Fibroblast of lung (primary cell): ENCODE results near the gene PCDHGC4. TPM values are rescaled to one million over a fixed set of nuclear protein-coding genes. Genes with fewer than 3 reads are reported as not detected.

Experiments used
- DNase-seq, 2 donors: peaks; one replicate each; pipeline versions ENCODE4 v3.0.0 to v3.0.0-alpha.2; 2010; ENCODE audit warnings: low read depth in 2 of 2
- H2AFZ ChIP-seq: 2 replicates; pipeline ENCODE4 v1.5.1; 2012; ENCODE audit warnings: low read length, control low read depth, inconsistent platforms
- H3K27ac ChIP-seq: 2 replicates; pipeline ENCODE4 v1.5.1; 2011; ENCODE audit warnings: low read length, control low read depth; ENCODE audit not compliant: insufficient read depth
- H3K27me3 ChIP-seq: 2 replicates; pipeline ENCODE4 v1.5.1; 2011; ENCODE audit warnings: mild to moderate bottlenecking, low read length; ENCODE audit not compliant: control insufficient read depth, insufficient read depth
- H3K36me3 ChIP-seq: 2 replicates; pipeline ENCODE4 v1.5.1; 2011; ENCODE audit warnings: low read length; ENCODE audit not compliant: control insufficient read depth, insufficient read depth
- H3K4me1 ChIP-seq: 2 replicates; pipeline ENCODE4 v1.5.1; 2011; ENCODE audit warnings: low read length; ENCODE audit not compliant: control insufficient read depth, insufficient read depth; ENCODE audit errors: extremely low read depth
- H3K4me2 ChIP-seq: 2 replicates; pipeline ENCODE4 v1.5.1; 2011; ENCODE audit warnings: low read length, control low read depth; ENCODE audit not compliant: insufficient read depth; ENCODE audit errors: extremely low read depth
- H3K4me3 ChIP-seq, 4 experiments: fragments of 200-600 bp in 1 of 4; sonication (generic) in 1 of 4; replicated peaks in 1 of 4; 2 replicates each; pipeline ENCODE4 v1.5.1; 2011 to 2016; ENCODE audit warnings: low read length in 4 of 4, low read depth in 3 of 4, mild to moderate bottlenecking in 3 of 4, control low read depth in 2 of 4, inconsistent platforms in 1 of 4, mixed read lengths in 1 of 4; ENCODE audit not compliant: insufficient read depth in 1 of 4; ENCODE audit errors: control extremely low read depth in 1 of 4
- H3K79me2 ChIP-seq: 2 replicates; pipeline ENCODE4 v1.5.1; 2012; ENCODE audit warnings: mild to moderate bottlenecking, low read length, inconsistent platforms; ENCODE audit not compliant: control insufficient read depth, insufficient read depth
- H3K9ac ChIP-seq: 2 replicates; pipeline ENCODE4 v1.5.1; 2011; ENCODE audit warnings: mild to moderate bottlenecking, low read length, control low read depth; ENCODE audit not compliant: insufficient read depth
- H3K9me3 ChIP-seq: 2 replicates; pipeline ENCODE4 v1.5.1; 2012; ENCODE audit warnings: low read depth, low read length; ENCODE audit not compliant: control insufficient read depth, insufficient read depth
- H4K20me1 ChIP-seq: 2 replicates; pipeline ENCODE4 v1.5.1; 2011; ENCODE audit warnings: low read length; ENCODE audit not compliant: control insufficient read depth, insufficient read depth; ENCODE audit errors: extremely low read depth
- EZH2 ChIP-seq: IDR thresholded peaks from 2 replicates; pipeline ENCODE4 v1.5.1; 2012; ENCODE audit warnings: low read length, control low read depth, mild to moderate bottlenecking; ENCODE audit errors: missing control alignments
- polyA plus RNA-seq, 2 donors: library from polyadenylated mRNA; depleted of rRNA in 1 of 2; stranded (reverse) in 1 of 2; unstranded in 1 of 2; fragments of >200 nt; gene quantifications; 2 replicates each; pipeline ENCODE4 v1.2.1, GENCODE V29; 2011 to 2012; ENCODE audit warnings: missing spikeins in 1 of 2
- total RNA-seq: library from RNA; depleted of rRNA; stranded (reverse); fragments of >200 nt; gene quantifications from 2 replicates; pipeline ENCODE4 v1.2.1, GENCODE V29; 2014
- TF ChIP-seq, protein P1 (sequence below), 2 donors: IDR thresholded peaks in 1 of 2; conservative IDR thresholded peaks in 1 of 2; 1 replicate in 1 of 2; 2 replicates in 1 of 2; pipeline ENCODE4 v1.5.1; 2011 to 2012; ENCODE audit warnings: low read length in 2 of 2, control low read depth in 1 of 2, inconsistent platforms in 1 of 2, low read depth in 1 of 2, mild to moderate bottlenecking in 1 of 2

PCDHGC4 gene
- total and polyA plus RNA-seq, 2 donors (not counting 1 experiment from before 2014, with no cell fraction given), result 0.48 to 3.0 TPM

DNA sequence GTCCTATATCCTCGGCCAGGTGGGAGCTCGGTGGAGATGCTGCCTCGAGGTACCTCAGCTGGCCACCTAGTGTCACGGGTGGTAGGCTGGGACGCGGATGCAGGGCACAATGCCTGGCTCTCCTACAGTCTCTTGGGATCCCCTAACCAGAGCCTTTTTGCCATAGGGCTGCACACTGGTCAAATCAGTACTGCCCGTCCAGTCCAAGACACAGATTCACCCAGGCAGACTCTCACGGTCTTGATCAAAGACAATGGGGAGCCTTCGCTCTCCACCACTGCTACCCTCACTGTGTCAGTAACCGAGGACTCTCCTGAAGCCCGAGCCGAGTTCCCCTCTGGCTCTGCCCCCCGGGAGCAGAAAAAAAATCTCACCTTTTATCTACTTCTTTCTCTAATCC is 7.0 kb upstream of the PCDHGC4 start:
- Histone ChIP-seq H2AFZ (no peak overlapping the region), H3K27ac (peak overlapping the region; percentile 7), H3K9ac (peak overlapping the region; percentile 45), H3K36me3 (peaks cover 1% of the 10 kb centered on the region), H4K20me1 (peaks cover 3% of the 10 kb centered on the region), H3K4me3 (peak overlapping the region; percentile 76 to 95 (median 84)), H3K27me3 (no peaks in the 10 kb centered on the region), H3K79me2 (peaks cover 29% of the 10 kb centered on the region), H3K4me1 (peaks cover 18% of the 10 kb centered on the region), H3K4me2 (peak overlapping the region; percentile 89), H3K9me3 (no peaks in the 10 kb centered on the region)
- TF ChIP-seq, protein P1, sequence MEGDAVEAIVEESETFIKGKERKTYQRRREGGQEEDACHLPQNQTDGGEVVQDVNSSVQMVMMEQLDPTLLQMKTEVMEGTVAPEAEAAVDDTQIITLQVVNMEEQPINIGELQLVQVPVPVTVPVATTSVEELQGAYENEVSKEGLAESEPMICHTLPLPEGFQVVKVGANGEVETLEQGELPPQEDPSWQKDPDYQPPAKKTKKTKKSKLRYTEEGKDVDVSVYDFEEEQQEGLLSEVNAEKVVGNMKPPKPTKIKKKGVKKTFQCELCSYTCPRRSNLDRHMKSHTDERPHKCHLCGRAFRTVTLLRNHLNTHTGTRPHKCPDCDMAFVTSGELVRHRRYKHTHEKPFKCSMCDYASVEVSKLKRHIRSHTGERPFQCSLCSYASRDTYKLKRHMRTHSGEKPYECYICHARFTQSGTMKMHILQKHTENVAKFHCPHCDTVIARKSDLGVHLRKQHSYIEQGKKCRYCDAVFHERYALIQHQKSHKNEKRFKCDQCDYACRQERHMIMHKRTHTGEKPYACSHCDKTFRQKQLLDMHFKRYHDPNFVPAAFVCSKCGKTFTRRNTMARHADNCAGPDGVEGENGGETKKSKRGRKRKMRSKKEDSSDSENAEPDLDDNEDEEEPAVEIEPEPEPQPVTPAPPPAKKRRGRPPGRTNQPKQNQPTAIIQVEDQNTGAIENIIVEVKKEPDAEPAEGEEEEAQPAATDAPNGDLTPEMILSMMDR (conservative IDR thresholded peaks at IDR 0.05 in 1 of 2, IDR thresholded peaks at IDR 0.05 in 1 of 2; ENCODE audit: low read depth in 1 of 2, low read length in 2 of 2), result no peak
- no peak for TF ChIP-seq EZH2
- no peak for DNase-seq

DNA sequence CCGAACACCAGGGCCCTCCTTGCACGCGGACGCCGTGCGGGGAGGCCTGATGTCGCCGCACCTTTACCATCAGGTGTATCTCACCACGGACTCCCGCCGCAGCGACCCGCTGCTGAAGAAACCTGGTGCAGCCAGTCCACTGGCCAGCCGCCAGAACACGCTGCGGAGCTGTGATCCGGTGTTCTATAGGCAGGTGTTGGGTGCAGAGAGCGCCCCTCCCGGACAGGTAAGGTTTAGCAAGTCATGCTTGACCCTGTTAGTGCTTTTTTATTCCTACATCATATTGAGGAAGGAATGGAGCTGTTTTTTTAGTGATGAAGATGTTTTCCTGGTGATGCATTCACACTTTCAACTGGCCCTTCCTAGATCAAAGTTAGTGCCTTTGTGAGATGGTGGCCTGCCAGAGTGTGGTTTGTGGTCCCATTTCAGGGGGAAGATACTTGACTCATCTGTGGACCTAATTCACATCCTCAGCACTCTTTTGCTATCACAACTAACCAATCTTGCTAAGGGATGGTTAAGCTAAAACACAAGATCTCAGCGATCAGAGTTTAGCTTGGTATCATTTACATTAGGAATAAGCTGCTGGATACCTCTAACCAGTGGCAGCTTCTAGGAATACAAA is 6.4 kb upstream of the PCDHGC4 start:
- no peak for TF ChIP-seq EZH2
- TF ChIP-seq, protein P1 (conservative IDR thresholded peaks at IDR 0.05 in 1 of 2, IDR thresholded peaks at IDR 0.05 in 1 of 2; ENCODE audit: low read depth in 1 of 2, low read length in 2 of 2), result peak; percentile 28 to 32
- peaks cover 3% of the 10 kb centered on the region for H4K20me1 ChIP-seq

DNA sequence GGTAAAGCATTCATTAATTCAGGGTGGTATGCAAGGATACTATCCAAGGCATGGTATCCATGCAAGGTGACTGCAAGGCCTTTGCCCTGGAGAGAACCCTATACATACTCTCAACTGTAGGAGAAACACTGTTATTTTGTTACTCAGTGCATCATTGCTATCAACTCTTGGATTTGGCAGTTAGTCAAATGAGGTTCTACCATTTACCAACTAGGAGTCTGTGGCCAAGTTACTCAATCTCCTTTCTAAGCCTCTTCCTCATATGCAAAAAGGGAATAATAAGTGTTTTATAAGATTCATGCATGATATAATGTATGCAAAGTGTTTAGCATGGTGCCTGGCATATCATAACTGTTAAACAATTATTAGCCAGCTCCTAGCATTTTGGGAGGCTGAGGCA is 5.1 kb upstream of the PCDHGC4 start:
- H3K27ac ChIP-seq, result no peak overlapping the region
- no peak overlapping the region for H3K9ac ChIP-seq
- H3K79me2 ChIP-seq, result peaks cover 37% of the 10 kb centered on the region
- no peaks in the 10 kb centered on the region for H3K9me3 ChIP-seq
- no peak overlapping the region for H2AFZ ChIP-seq
- peaks cover 1% of the 10 kb centered on the region for H3K36me3 ChIP-seq
- DNase-seq, result peak in 1 of 2 donors; percentile 49
- H3K27me3 ChIP-seq, result no peaks in the 10 kb centered on the region
- TF ChIP-seq EZH2, result no peak
- TF ChIP-seq, protein P1 (conservative IDR thresholded peaks at IDR 0.05 in 1 of 2, IDR thresholded peaks at IDR 0.05 in 1 of 2; ENCODE audit: low read depth in 1 of 2, low read length in 2 of 2), result no peak
- H3K4me1 ChIP-seq, result peaks cover 22% of the 10 kb centered on the region
- peaks cover 3% of the 10 kb centered on the region for H4K20me1 ChIP-seq
- peak overlapping the region; percentile 73 for H3K4me2 ChIP-seq
- H3K4me3 ChIP-seq, result peak overlapping the region in 2 of 4 experiments; percentile 88 to 95

More for the DNA sequence above, 6.4 kb upstream of the PCDHGC4 start:
- Histone ChIP-seq H3K36me3 (peaks cover 1% of the 10 kb centered on the region), H3K4me3 (peak overlapping the region; percentile 76 to 95 (median 84)), H3K79me2 (peaks cover 31% of the 10 kb centered on the region), H3K27me3 (no peaks in the 10 kb centered on the region), H3K4me2 (peak overlapping the region; percentile 89), H3K27ac (no peak overlapping the region), H2AFZ (no peak overlapping the region), H3K9me3 (no peaks in the 10 kb centered on the region), H3K9ac (no peak overlapping the region), H3K4me1 (peaks cover 19% of the 10 kb centered on the region)
- peak in 1 of 2 donors; percentile 50 for DNase-seq
